HG02623 (cell line): Measurements from ENCODE around the gene CACNB4.
"Not testable (repeated sequence)": the region's sequence is repeated elsewhere in the genome, so short reads cannot be mapped to it uniquely, and the experiment has no call there.

Source experiments
- ATAC-seq: cut with Tn5 transposase; IDR thresholded peaks from one replicate; pipeline ENCODE4 v1.9.1; 2021; ENCODE audit warnings: moderate library complexity; ENCODE audit not compliant: unreplicated experiment

CACNB4 gene

GRCh38 chr2:151907286-151908203 lies 191.3 kb downstream of the CACNB4 start:
- no peak for ATAC-seq

- ATAC-seq, result no peak
These were observed 192.2 kb downstream of the CACNB4 start for GRCh38 chr2:151906633-151906998.

GRCh38 chr2:151905963-151906632 lies 192.7 kb downstream of the CACNB4 start:
- ATAC-seq, result peak; percentile 73

- ATAC-seq, result no peak
These were observed 194.0 kb downstream of the CACNB4 start for GRCh38 chr2:151904807-151905206.

GRCh38 chr2:151904021-151904420 lies 194.8 kb downstream of the CACNB4 start:
- no peak for ATAC-seq

- ATAC-seq, result no peak
These were observed 196.0 kb downstream of the CACNB4 start for GRCh38 chr2:151902829-151903228.

- ATAC-seq, result no peak
These were observed 198.5 kb downstream of the CACNB4 start for GRCh38 chr2:151900331-151900730.

- ATAC-seq, result no peak
These were observed 199.7 kb downstream of the CACNB4 start for GRCh38 chr2:151899156-151899555.

GRCh38 chr2:151891566-151892194 lies 207.2 kb downstream of the CACNB4 start:
- no peak for ATAC-seq

- ATAC-seq, result no peak
These were observed 211.7 kb downstream of the CACNB4 start for GRCh38 chr2:151887164-151887563.

GRCh38 chr2:151886241-151886640 lies 212.6 kb downstream of the CACNB4 start:
- ATAC-seq, result no peak

- no peak for ATAC-seq
These were observed 215.9 kb downstream of the CACNB4 start for GRCh38 chr2:151882786-151883445.

GRCh38 chr2:151881342-151881741 lies 217.5 kb downstream of the CACNB4 start:
- ATAC-seq, result no peak

- no peak for ATAC-seq
These were observed 218.3 kb downstream of the CACNB4 start for GRCh38 chr2:151880586-151880985.

- no peak for ATAC-seq
These were observed 219.9 kb downstream of the CACNB4 start for GRCh38 chr2:151878655-151879563.

- no peak for ATAC-seq
These were observed 220.6 kb downstream of the CACNB4 start for GRCh38 chr2:151878204-151878603.

GRCh38 chr2:151875631-151876030 lies 223.2 kb downstream of the CACNB4 start:
- ATAC-seq, result not testable (repeated sequence)

- ATAC-seq, result no peak
These were observed 226.4 kb downstream of the CACNB4 start for GRCh38 chr2:151872463-151872862.

- no peak for ATAC-seq
These were observed 229.6 kb downstream of the CACNB4 start for GRCh38 chr2:151869291-151869690.

- peak; percentile 99 for ATAC-seq
These were observed 236.1 kb downstream of the CACNB4 start for GRCh38 chr2:151862700-151863099.
